HG03432 (cell line): ENCODE measurements around the gene JAZF1.

Experiments
- ATAC-seq: cut with Tn5 transposase; IDR thresholded peaks from one replicate; pipeline ENCODE4 v1.9.1; 2021; ENCODE audit warnings: mild to moderate bottlenecking, moderate library complexity; ENCODE audit not compliant: unreplicated experiment

The JAZF1 gene

DNA sequence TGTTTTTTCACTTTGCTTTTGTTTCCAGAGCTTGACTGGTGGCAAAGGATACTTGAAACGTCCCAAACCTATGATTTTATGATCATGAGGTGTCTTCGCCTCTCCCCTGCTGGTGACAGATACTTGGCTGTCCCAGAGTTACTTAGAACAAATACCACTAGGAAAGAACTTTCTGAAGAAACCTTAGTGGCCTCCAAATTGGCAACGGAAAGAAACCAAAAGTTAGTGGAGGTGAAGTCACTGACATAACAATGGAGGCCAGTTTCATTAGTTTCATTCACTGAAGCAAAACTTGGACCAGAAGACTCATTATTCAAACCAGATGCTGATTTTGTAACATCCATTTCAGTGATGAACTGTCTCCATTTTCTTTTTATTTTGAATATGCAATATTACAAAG lies 68.6 kb downstream of the JAZF1 start:
- no peak for ATAC-seq

- ATAC-seq, result no peak
Measured at GRCh38 chr7:28110427-28111012, 70.1 kb downstream of the JAZF1 start.

GRCh38 chr7:28108747-28109146 lies 71.8 kb downstream of the JAZF1 start:
- no peak for ATAC-seq

DNA sequence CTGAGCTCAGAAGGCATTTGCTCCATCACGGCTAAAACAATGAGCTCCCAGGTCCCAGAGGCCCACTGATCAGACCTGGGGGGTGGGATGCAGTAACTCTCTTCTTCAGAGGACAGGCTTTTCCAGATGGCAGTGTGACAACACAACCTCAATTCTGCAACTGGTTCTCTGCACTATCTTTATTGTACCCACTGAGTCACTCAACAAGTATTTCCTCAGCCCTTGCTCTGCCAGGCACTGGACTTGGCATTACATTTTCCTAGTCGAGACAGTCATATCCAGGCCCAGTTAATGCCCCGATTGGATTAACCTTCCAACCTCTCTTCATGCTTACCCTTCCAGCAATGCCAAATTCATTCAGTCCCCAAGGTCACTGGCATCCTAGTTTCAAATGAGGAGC lies 72.6 kb downstream of the JAZF1 start:
- no peak for ATAC-seq

DNA sequence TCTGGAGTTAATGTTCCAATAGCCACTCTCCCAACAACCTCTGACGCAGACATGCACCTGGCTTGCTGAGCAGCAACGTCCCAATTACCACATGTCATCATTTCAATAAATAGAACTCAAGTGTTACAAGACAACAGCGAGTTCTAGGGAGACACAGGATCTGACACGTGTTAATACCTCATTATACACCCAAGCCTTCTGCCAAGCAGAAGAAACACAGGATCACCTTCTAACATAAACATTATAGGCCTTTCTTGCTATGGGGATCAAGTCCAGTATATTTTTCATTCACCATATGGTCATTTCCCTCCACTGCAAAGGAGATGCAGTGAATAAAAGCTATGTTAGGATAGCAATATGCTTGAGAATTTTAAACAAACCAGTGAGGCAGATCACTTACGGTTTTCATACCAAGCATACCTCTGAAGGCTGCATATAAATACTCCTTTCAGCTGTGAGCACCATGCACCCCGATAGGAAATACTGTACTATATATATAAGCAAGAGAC lies 74.2 kb downstream of the JAZF1 start:
- ATAC-seq, result no peak

GRCh38 chr7:28105234-28105633 lies 75.4 kb downstream of the JAZF1 start:
- no peak for ATAC-seq

DNA sequence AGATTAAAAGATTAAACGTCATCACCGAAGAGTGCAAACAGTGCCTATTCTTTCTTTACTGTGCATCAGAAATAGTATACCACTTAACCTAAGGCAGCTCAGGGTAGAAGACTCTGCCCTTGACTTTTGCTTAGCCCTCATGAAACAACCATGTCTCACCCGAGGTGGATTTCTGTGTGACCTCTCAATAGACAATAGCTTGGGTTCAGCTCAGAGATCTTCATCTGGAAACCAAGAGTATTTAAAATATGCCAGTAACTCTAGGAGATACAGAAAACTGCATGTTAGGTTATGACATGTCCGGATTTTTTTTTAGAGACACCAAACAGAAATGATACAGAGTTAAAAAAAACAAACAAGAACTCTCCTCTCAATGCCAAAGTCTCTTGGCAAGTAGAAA lies 75.8 kb downstream of the JAZF1 start:
- ATAC-seq, result no peak

- no peak for ATAC-seq
Measured at GRCh38 chr7:28104041-28104541, 76.5 kb downstream of the JAZF1 start.

DNA sequence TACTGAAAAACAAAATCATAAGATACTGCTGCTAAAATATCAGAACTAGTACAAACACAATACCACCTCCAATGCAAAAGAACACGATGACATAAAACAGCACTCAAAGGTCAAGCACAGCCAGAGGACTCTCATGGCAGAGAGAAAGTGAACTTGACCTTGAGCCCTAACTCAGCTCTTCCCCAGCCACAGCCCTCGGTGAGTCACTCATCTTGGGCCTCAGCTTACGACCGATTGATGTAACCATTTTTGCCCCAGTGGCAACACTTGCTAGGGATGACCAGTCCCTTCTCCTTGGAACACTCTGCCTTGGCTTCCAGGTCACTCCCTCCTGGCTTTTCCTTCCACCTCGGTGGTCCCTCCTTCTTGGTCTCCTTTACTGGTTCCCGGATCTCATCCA lies 77.8 kb downstream of the JAZF1 start:
- ATAC-seq, result no peak

DNA sequence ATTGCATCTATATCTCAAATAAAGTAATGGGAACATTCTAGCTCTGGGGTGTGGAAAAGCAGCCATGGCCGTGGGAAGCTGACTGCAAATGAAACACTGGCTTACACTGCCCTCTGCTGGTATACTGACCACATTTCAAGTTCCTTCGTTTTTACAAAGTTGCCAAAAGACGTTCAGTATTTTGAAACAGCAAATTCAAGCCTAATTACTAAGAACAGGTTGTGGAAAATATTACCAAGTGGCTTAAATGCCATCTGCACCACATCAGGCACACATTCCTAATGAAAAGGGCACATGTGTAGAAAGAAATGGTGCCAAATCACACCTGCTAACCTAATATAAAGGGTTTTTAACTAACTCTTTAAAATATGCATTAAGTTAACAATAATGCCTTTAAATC lies 83.9 kb downstream of the JAZF1 start:
- ATAC-seq, result no peak

DNA sequence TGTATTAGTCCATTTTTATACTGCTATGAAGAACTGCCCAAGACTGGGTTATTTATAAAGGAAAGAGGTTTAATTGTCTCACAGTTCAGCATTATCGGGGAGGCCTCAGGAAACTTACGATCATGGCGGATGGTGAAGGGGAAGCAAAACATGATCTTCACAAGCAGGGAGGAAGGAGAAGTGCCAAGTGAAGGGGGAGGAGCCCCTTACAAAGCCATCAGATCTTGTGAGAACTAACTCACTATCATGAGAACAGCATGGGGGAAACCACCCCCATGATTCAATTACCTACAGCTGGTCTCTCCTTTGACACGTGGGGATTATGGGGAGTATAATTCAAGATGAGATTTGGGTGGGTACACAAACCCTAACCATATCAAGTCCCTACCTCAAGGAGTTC lies 85.4 kb downstream of the JAZF1 start:
- no peak for ATAC-seq

DNA sequence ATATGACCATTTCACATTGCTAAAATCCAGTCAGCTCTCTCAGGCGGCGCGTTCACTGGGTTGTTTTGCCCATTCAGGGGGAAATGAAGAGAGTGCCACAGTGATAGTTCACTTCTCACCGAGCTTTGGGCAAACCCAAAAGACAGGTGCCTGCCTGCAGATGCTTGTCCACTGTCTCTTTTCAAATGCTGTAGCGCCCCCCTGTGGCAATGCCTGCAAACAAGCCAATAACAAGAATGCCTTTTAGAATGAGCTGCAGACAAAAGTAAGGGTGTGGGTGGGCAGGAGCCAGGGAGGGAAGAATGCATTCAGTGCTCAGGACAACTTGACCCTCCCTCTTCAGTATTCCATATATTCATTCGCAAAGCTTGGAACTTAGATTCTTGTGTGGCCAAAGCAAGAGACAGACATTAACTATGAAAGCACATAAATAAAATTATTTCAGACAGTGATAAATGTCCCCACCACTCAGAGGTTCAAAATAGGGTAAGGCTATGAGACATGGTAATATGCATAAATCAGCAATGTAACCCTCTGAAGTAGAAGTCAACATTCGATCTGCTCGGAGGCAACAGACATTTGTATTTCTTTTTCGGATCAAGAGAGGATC lies 86.9 kb downstream of the JAZF1 start:
- ATAC-seq, result no peak

GRCh38 chr7:28091190-28091589 lies 89.4 kb downstream of the JAZF1 start:
- ATAC-seq, result no peak

GRCh38 chr7:28088901-28089714 lies 91.5 kb downstream of the JAZF1 start:
- ATAC-seq, result no peak

- ATAC-seq, result no peak
Measured at GRCh38 chr7:28088032-28088431, 92.6 kb downstream of the JAZF1 start.

DNA sequence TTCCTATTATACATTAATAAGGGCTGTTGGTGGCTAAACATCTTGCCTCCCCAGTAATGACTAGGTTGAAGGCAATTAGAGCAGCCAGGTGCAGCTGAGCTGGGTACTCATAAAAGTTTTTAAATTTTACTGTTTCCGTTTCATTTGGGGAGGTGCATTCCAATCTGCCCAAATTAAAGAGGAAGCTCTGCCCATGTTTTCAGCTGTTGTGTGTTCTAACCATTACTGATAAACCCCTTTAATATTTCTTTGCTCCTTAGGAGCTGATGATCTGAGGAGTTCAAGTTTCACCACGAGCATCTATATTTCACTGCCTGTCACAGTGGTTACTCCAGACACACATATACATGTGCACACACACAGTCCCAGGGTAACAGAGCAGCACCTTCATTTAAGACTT lies 94.4 kb downstream of the JAZF1 start:
- no peak for ATAC-seq

DNA sequence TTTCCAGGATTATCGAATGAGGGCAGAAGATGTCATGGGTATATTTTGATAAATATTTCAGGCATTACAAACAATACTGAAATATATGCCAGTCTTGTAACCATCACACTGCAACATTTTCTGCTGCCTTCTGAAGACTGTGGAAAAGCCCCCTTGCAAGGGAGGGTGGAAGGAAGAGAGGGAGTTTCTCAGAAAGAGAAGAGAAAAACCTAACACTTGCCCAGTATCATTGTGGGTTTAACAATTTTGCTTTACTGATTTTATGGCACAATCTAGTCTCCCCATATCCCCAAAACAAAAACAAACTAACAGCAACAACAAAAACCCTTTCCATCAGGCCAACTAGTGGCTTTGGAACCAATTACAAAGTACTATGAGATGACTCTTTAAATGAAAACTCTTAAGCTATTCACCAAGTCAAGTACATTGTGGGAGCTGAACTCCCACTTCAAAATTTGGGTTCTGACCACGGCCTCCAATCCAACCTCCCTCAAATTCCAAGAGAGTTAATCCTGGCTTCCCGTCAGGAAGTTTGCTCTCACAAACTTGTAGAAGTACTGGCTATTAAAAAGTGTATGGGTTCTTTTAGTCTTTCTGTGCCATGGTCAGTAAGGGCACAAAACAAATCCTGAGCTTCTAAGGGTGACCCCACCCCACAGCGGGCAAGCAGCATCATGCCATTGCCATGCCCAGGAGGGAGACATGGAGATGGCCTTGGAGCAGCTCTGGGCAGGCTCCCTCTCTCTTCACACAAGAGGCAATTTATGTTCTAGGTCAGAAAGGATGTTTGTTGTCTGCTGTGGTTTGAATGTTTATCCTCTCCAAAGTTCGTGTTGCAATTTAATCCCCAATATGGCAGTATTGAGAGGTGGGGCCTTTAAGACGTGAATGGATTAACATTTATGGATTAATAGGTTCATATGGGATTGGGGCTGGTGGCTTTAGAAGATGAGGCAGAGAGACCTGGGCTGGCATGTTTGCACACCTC lies 96.3 kb downstream of the JAZF1 start:
- no peak for ATAC-seq

DNA sequence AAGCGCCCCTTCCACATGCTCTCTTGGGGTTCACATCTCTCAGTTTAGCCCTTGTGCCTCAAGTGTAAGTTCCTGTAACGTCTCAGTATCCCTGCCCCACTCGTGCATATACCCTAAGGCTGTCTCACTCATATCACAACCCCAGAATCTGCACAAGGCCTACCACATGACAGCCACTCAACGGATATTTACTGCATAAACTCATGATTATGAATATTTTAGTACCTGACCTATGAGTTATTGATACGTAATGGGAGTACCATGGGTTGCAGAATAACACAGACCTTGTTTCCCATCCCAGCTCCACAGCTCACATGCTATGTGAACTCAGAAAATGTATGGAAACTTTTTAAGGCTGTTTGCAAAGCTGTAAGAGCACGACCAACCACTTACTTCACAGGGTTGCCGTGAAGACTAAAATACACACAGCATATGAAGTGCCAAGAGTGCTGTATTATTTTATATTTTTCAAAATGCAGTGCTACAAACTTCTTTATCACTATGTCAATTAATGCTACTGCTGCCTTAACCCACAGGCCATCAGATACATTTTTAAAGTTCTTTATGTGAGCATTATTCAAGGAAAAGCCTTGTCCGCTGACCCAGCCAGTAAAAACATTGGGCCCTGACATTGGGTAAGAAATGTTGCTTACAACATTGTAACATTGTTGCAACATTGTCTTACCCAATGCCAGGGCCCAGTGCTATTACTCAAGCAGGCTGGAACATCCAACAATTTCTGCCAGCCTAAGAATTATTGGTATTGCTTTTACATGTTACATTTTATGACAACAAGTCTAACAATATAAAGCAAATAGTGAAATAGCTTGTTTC lies 97.2 kb downstream of the JAZF1 start:
- no peak for ATAC-seq

DNA sequence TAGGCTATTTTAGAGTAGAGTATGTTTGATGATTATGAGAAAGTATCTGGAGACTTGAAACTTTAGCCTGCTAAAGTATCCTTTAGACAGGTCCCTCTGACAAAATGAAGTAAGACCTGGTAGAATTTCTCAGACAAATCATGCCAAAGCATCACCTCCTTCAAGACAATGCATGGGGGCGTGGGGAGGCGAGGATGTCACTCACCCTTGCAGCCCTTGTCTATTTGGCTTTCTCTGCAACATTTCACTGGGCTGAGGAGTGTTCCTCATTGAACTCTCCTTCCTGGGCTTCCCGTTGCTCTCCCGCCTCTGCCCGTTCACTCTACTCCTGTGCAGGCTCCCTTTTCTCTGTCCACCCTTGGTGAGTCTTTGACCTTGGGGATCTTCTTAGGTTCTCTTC lies 98.5 kb downstream of the JAZF1 start:
- no peak for ATAC-seq

GRCh38 chr7:28081016-28081415 lies 99.6 kb downstream of the JAZF1 start:
- no peak for ATAC-seq
